Suprapubic skin (tissue), 4 donors: Measurements from ENCODE around the gene PARN.

Experiments used
- CTCF ChIP-seq, 2 donors: fragments of 200-600 bp in 1 of 2; fragments of 450-650 bp in 1 of 2; sonication (generic) in 1 of 2; IDR thresholded peaks; one replicate each; pipeline ENCODE4 v1.5.1; 2016 to 2019; ENCODE audit warnings: antibody characterized with exemption in 2 of 2, mild to moderate bottlenecking in 1 of 2, moderate library complexity in 1 of 2
- EP300 ChIP-seq: sonication (generic); formaldehyde crosslinking; IDR thresholded peaks from one replicate; pipeline ENCODE4 v1.6.1; 2017; ENCODE audit warnings: antibody characterized with exemption
- POLR2A ChIP-seq, 2 donors: fragments of 450-650 bp; IDR thresholded peaks; one replicate each; pipeline ENCODE4 v1.6.1; 2017; ENCODE audit warnings: antibody characterized with exemption in 2 of 2, mild to moderate bottlenecking in 2 of 2, moderate library complexity in 2 of 2
- POLR2AphosphoS5 ChIP-seq, 3 donors: sonication (generic); formaldehyde crosslinking; IDR thresholded peaks; one replicate each; pipeline ENCODE4 v1.6.1; 2017; ENCODE audit warnings: antibody characterized with exemption in 3 of 3

GRCh38 chr16:14460726-14461125 lies 169.3 kb downstream of the PARN start:
- TF ChIP-seq CTCF (IDR thresholded peaks at IDR 0.05): no peak
- TF ChIP-seq POLR2A (IDR thresholded peaks at IDR 0.05): no peak
- no peak for TF ChIP-seq POLR2AphosphoS5 (IDR thresholded peaks at IDR 0.05)
- no peak for TF ChIP-seq EP300
